CD14-positive monocyte (primary cell): ENCODE results near the gene TALDO1. TPM values are rescaled to one million over a fixed set of nuclear protein-coding genes. Genes with fewer than 3 reads are reported as not detected.

Experiments
- DNase-seq, 3 donors: peaks; one replicate each; pipeline ENCODE4 v3.0.0-alpha.2; 2011 to 2022
- H2AFZ ChIP-seq: 2 replicates; pipeline ENCODE4 v1.6.0; 2012; ENCODE audit warnings: mild to moderate bottlenecking, low read depth, low read length, inconsistent platforms; ENCODE audit not compliant: insufficient read depth, poor library complexity, severe bottlenecking
- H3K27ac ChIP-seq, 2 donors: 1 replicate in 1 of 2; 2 replicates in 1 of 2; pipeline ENCODE4 v1.5.1; 2012 to 2013; ENCODE audit warnings: low read length in 2 of 2, control low read depth in 1 of 2, inconsistent platforms in 1 of 2, low read depth in 1 of 2, mild to moderate bottlenecking in 1 of 2
- H3K27me3 ChIP-seq, 2 donors: one replicate each; pipeline versions ENCODE4 v1.6.0 to v1.6.1; 2011 to 2013; ENCODE audit warnings: low read length in 2 of 2; ENCODE audit not compliant: control insufficient read depth in 2 of 2, insufficient read depth in 2 of 2
- H3K36me3 ChIP-seq, 2 donors: replicated peaks in 1 of 2; 1 replicate in 1 of 2; 2 replicates in 1 of 2; pipeline versions ENCODE4 v1.5.1 to v1.6.1; 2012 to 2013; ENCODE audit warnings: low read length in 2 of 2, control low read depth in 1 of 2, inconsistent platforms in 1 of 2, mild to moderate bottlenecking in 1 of 2; ENCODE audit not compliant: insufficient read depth in 2 of 2, control insufficient read depth in 1 of 2
- H3K4me1 ChIP-seq, 2 donors: 1 replicate in 1 of 2; 2 replicates in 1 of 2; pipeline versions ENCODE4 v1.5.1 to v1.6.1; 2012 to 2013; ENCODE audit warnings: low read length in 2 of 2, control low read depth in 1 of 2, inconsistent platforms in 1 of 2, mild to moderate bottlenecking in 1 of 2, moderate library complexity in 1 of 2; ENCODE audit not compliant: insufficient read depth in 2 of 2, control insufficient read depth in 1 of 2
- H3K4me2 ChIP-seq: replicated peaks from 2 replicates; pipeline ENCODE3; 2012; ENCODE audit warnings: low read length, moderate library complexity, mild to moderate bottlenecking; ENCODE audit not compliant: poor library complexity, severe bottlenecking; ENCODE audit errors: extremely low read depth
- H3K4me3 ChIP-seq, 3 experiments: fragments of 200-600 bp in 1 of 3; sonication (generic) in 1 of 3; replicated peaks in 1 of 3; 1 replicate in 2 of 3; 2 replicates in 1 of 3; pipeline ENCODE4 v1.5.1; 2011 to 2013; ENCODE audit warnings: low read length in 3 of 3, mild to moderate bottlenecking in 3 of 3, control low read depth in 2 of 3, low read depth in 2 of 3, inconsistent platforms in 1 of 3, moderate library complexity in 1 of 3
- H3K79me2 ChIP-seq: 2 replicates; pipeline ENCODE4 v1.6.0; 2012; ENCODE audit warnings: mild to moderate bottlenecking, control low read depth, inconsistent platforms, low read length, moderate library complexity; ENCODE audit not compliant: insufficient read depth
- H3K9ac ChIP-seq: 2 replicates; pipeline ENCODE4 v1.6.0; 2017; ENCODE audit warnings: low read length, mild to moderate bottlenecking; ENCODE audit not compliant: insufficient read depth, poor library complexity, severe bottlenecking
- H3K9me3 ChIP-seq, 2 donors: replicated peaks in 1 of 2; 1 replicate in 1 of 2; 2 replicates in 1 of 2; pipeline versions ENCODE4 v1.5.1 to v1.6.1; 2012 to 2013; ENCODE audit warnings: low read length in 2 of 2, control low read depth in 1 of 2; ENCODE audit not compliant: control insufficient read depth in 1 of 2, insufficient read depth in 1 of 2
- H4K20me1 ChIP-seq: 2 replicates; pipeline ENCODE4 v1.6.0; 2012; ENCODE audit warnings: mild to moderate bottlenecking, low read length, control low read depth, moderate library complexity; ENCODE audit not compliant: insufficient read depth
- H3K27ac Mint-ChIP-seq, 7 donors: one replicate each; pipeline ENCODE4 v1.8.0; 2020; ENCODE audit warnings: mild to moderate bottlenecking in 7 of 7, mixed read lengths in 7 of 7, moderate library complexity in 6 of 7, inconsistent platforms in 2 of 7
- H3K27me3 Mint-ChIP-seq, 3 donors: one replicate each; pipeline ENCODE4 v1.8.0; 2021 to 2022; ENCODE audit warnings: low read depth in 3 of 3, mild to moderate bottlenecking in 3 of 3, mixed read lengths in 3 of 3, moderate library complexity in 3 of 3, inconsistent platforms in 1 of 3
- H3K36me3 Mint-ChIP-seq, 2 donors: one replicate each; pipeline ENCODE4 v1.8.0; 2020; ENCODE audit warnings: mixed read lengths in 2 of 2, inconsistent platforms in 1 of 2, mild to moderate bottlenecking in 1 of 2
- H3K4me1 Mint-ChIP-seq: one replicate; pipeline ENCODE4 v1.8.0; 2020; ENCODE audit warnings: mild to moderate bottlenecking, mixed read lengths
- H3K4me3 Mint-ChIP-seq, 2 donors: one replicate each; pipeline ENCODE4 v1.8.0; 2020; ENCODE audit warnings: mild to moderate bottlenecking in 2 of 2, mixed read lengths in 2 of 2, moderate library complexity in 1 of 2
- H3K9me3 Mint-ChIP-seq, 7 donors: one replicate each; pipeline ENCODE4 v1.8.0; 2020 to 2022; ENCODE audit warnings: mixed read lengths in 7 of 7, mild to moderate bottlenecking in 6 of 7, moderate library complexity in 6 of 7, inconsistent platforms in 2 of 7
- WGBS: methylation state at CpG from one replicate; pipeline ENCODE4 v1.1.5; 2013; ENCODE audit warnings: missing lambda C conversion rate; ENCODE audit not compliant: insufficient coverage; 5-methylcytosine and 5-hydroxymethylcytosine counted together
- intact Hi-C, 2 donors: fragments of 100-400 bp; cut with micrococcal nuclease; formaldehyde crosslinking; loops; one replicate each; pipeline versions ENCODE4 v1.15.0 to v1.15.1; 2023
- polyA plus RNA-seq, 3 donors: library from polyadenylated mRNA; depleted of rRNA in 1 of 3; unstranded in 2 of 3; stranded (reverse) in 1 of 3; fragments of 300-500 nt in 2 of 3; fragments of >200 nt in 1 of 3; fragmentation: Illumina TruSeq in 2 of 3; gene quantifications; 1 replicate in 2 of 3; 2 replicates in 1 of 3; pipeline ENCODE4 v1.2.3, GENCODE V29; 2012 to 2021
- TF ChIP-seq, protein P1 (sequence below): fragments of 200-600 bp; IDR thresholded peaks from one replicate; pipeline ENCODE4 v1.8.0; 2022; ENCODE audit warnings: antibody characterized with exemption, mild to moderate bottlenecking

The TALDO1 gene
- polyA plus RNA-seq, 3 donors, result 502 to 1,249 (median 1,224) TPM

DNA sequence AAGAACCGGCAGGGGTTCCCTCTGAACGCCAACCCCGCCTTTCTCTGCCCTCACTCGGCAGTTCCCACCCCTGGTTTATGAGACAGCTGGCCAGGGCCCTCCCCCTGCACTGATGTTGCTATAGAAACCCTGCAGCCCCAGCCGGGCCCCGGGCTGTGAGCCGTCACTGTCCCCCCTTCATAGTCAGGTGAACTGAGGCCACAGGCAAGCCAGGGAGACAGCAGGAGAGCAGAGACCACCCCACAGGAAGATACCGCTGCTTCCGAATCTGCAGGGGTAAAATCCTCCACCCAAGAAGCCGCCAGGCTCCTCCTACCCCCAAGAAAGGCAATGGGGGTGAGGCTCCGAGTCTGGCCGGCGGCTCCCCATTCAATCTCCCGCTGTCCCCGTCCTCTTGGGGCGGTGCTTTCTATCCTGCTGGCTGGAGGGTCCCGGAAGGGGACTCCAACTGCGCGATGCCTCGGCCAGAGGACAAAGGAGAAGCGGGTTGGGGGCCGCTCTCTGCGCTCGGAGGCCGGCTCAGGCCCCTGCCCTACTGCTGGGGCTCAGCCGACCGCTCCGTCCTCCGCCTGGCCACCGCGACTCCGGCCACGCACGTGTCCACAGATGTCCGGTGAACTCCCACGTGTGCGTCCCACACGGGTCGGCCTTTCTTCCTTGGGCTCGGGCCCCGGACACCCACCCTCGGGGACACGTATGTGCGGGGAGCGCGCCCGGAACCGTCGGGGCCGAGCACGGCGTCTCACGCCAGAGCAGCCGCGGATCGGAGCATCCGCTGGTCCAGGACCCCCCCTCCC lies 50.2 kb downstream of the TALDO1 start:
- peak overlapping the region; percentile 54 to 85 (median 84) for H3K4me3 ChIP-seq
- peaks cover 15% of the 10 kb centered on the region for H3K79me2 ChIP-seq
- H4K20me1 ChIP-seq, result no peaks in the 10 kb centered on the region
- H3K9ac ChIP-seq, result peak overlapping the region; percentile 59
- Mint-ChIP-seq H3K9me3 (peaks cover 0 to 3% (median 0%) of the 10 kb centered on the region in 7 donors), H3K36me3 (peaks cover 10 to 28% of the 10 kb centered on the region in 2 donors), H3K27ac (peak overlapping the region; percentile 42 to 91 (median 87)), H3K4me1 (peaks cover 18% of the 10 kb centered on the region), H3K4me3 (peak overlapping the region; percentile 80 to 94), H3K27me3 (no peaks in the 10 kb centered on the region)
- H3K27me3 ChIP-seq, result no peaks in the 10 kb centered on the region
- TF ChIP-seq, protein P1, sequence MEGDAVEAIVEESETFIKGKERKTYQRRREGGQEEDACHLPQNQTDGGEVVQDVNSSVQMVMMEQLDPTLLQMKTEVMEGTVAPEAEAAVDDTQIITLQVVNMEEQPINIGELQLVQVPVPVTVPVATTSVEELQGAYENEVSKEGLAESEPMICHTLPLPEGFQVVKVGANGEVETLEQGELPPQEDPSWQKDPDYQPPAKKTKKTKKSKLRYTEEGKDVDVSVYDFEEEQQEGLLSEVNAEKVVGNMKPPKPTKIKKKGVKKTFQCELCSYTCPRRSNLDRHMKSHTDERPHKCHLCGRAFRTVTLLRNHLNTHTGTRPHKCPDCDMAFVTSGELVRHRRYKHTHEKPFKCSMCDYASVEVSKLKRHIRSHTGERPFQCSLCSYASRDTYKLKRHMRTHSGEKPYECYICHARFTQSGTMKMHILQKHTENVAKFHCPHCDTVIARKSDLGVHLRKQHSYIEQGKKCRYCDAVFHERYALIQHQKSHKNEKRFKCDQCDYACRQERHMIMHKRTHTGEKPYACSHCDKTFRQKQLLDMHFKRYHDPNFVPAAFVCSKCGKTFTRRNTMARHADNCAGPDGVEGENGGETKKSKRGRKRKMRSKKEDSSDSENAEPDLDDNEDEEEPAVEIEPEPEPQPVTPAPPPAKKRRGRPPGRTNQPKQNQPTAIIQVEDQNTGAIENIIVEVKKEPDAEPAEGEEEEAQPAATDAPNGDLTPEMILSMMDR, result no peak
- peaks cover 29 to 33% of the 10 kb centered on the region in 2 donors for H3K4me1 ChIP-seq
- no peaks in the 10 kb centered on the region for H3K9me3 ChIP-seq
- intact Hi-C loops, result loop anchor here (2.0 to 5.0 kb wide), 2 partner anchors 21 to 50 kb away; partner anchors contain the start of genes GATD1 (in 2 of the 2) and TALDO1 (in 1 of the 2)
- H3K27ac ChIP-seq, result peak overlapping the region; percentile 64 to 77
- peak; percentile 30 to 69 (median 55) for DNase-seq
- WGBS, result under 1% methylated on average over 54 of the region's 57 CpGs
- peak overlapping the region; percentile 78 for H2AFZ ChIP-seq
- peaks cover 12 to 17% of the 10 kb centered on the region in 2 donors for H3K36me3 ChIP-seq
- peak overlapping the region; percentile 98 for H3K4me2 ChIP-seq

DNA sequence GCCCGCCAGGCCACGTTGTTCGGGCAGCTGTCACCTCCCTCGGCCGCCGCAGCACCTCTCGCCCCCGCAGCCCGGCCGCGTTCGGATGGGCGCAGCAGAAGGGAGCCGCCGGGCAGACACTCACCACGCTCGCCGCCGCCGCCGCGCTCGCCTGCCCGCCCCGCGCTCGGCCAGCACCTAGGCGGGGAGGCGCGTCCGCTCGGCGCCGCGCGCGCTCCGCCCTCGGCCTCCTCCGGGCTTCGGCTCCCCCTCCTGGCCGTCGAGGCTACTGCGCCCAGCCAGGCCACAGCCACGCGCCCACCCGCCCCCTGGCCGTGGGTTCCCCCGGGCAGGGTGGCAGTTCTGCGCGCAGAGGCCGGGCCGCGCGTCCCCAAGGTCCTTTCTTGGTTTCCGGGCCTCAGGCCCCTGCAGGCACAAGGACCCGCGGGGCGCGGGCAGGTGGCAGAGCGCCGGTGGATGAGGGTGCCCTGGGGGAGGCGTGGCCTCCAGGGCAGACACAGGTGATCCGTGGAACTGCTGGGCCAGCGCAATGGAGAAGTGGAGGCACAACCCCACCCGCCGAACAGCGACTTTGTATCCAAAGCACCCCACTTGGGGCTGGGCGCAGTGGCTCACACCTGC lies 50.9 kb downstream of the TALDO1 start, which contains the start of gene SLC25A22:
SLC25A22 (minus strand) TSS at position 189 of the 621 bp plus-strand sequence. CDS start 3,275 bp downstream, outside the sequence.
- peaks cover 0 to 3% (median 0%) of the 10 kb centered on the region in 7 donors for H3K9me3 Mint-ChIP-seq
- H4K20me1 ChIP-seq, result no peaks in the 10 kb centered on the region
- peaks cover 29 to 33% of the 10 kb centered on the region in 2 donors for H3K4me1 ChIP-seq
- peaks cover 9 to 31% of the 10 kb centered on the region in 2 donors for H3K36me3 Mint-ChIP-seq
- no peaks in the 10 kb centered on the region for H3K27me3 ChIP-seq
- H3K36me3 ChIP-seq, result peaks cover 15 to 18% of the 10 kb centered on the region in 2 donors
- H3K9me3 ChIP-seq, result no peaks in the 10 kb centered on the region
- intact Hi-C loops, result loop anchor here in 1 of 2 donors (5.0 kb wide), 1 partner anchor 51 kb away; the partner anchor contains the start of gene TALDO1
- H3K4me3 ChIP-seq, result peak within 1 kb of the TSS; percentile 54 to 85 (median 84)
- H3K27ac Mint-ChIP-seq, result peak within 1 kb of the TSS; percentile 42 to 91 (median 87)
- peak within 1 kb of the TSS; percentile 80 to 94 for H3K4me3 Mint-ChIP-seq
- peaks cover 18% of the 10 kb centered on the region for H3K4me1 Mint-ChIP-seq
- H2AFZ ChIP-seq, result peak within 1 kb of the TSS; percentile 78
- H3K4me2 ChIP-seq, result peak within 1 kb of the TSS; percentile 98
- 3% methylated on average over 66 of the region's 69 CpGs for WGBS
- no peaks in the 10 kb centered on the region for H3K27me3 Mint-ChIP-seq
- DNase-seq, result peak; percentile 70 to 78 (median 72)
- peak within 1 kb of the TSS; percentile 59 for H3K9ac ChIP-seq
- H3K79me2 ChIP-seq, result peaks cover 15% of the 10 kb centered on the region
- TF ChIP-seq, protein P1, result peak; percentile 96
- H3K27ac ChIP-seq, result peak within 1 kb of the TSS; percentile 64 to 77
